Peyer's patch (tissue), 4 donors: ENCODE data around the gene FUT4.

ENCODE experiments used
- CTCF ChIP-seq, 6 experiments: fragments of 450-650 bp in 4 of 6; fragments of 200-600 bp in 2 of 6; sonication (generic) in 1 of 6; IDR thresholded peaks; one replicate each; pipeline ENCODE4 v1.5.1; 2017 to 2019; ENCODE audit warnings: antibody characterized with exemption in 6 of 6, mild to moderate bottlenecking in 3 of 6, moderate library complexity in 1 of 6
- POLR2A ChIP-seq, 2 donors: fragments of 450-650 bp; IDR thresholded peaks; one replicate each; pipeline ENCODE4 v1.5.1; 2017; ENCODE audit warnings: antibody characterized with exemption in 2 of 2, mild to moderate bottlenecking in 2 of 2, moderate library complexity in 2 of 2

- TF ChIP-seq POLR2A (IDR thresholded peaks at IDR 0.05) (no peak), CTCF (IDR thresholded peaks at IDR 0.05) (no peak)
Measured at GRCh38 chr11:94584978-94585377, 41.3 kb downstream of the FUT4 start.
